HG03460 (cell line): ENCODE data around the gene WWP2.
"Not testable (repeated sequence)": the region's sequence is repeated elsewhere in the genome, so short reads cannot be mapped to it uniquely, and the experiment has no call there.

ENCODE experiments used
- ATAC-seq: cut with Tn5 transposase; IDR thresholded peaks from one replicate; pipeline ENCODE4 v1.9.1; 2021; ENCODE audit not compliant: unreplicated experiment

Gene WWP2

GRCh38 chr16:69793526-69793925 is 31.4 kb downstream of the WWP2 start:
- ATAC-seq, result no peak

- ATAC-seq, result no peak
Observed at GRCh38 chr16:69794486-69794885, 32.4 kb downstream of the WWP2 start.

GRCh38 chr16:69796285-69797118 is 34.4 kb downstream of the WWP2 start:
- ATAC-seq, result no peak

GRCh38 chr16:69798466-69798865 is 36.3 kb downstream of the WWP2 start:
- ATAC-seq, result no peak

- no peak for ATAC-seq
Observed at GRCh38 chr16:69799611-69800031, 37.5 kb downstream of the WWP2 start.

- ATAC-seq, result no peak
Observed at GRCh38 chr16:69804297-69804696, 42.2 kb downstream of the WWP2 start.

- ATAC-seq, result not testable (repeated sequence)
Observed at GRCh38 chr16:69806776-69807175, 44.6 kb downstream of the WWP2 start.

GRCh38 chr16:69812688-69813014 is 50.5 kb downstream of the WWP2 start:
- ATAC-seq, result no peak

GRCh38 chr16:69814078-69814477 is 51.9 kb downstream of the WWP2 start:
- no peak for ATAC-seq

- no peak for ATAC-seq
Observed at GRCh38 chr16:69814561-69814960, 52.4 kb downstream of the WWP2 start.

- not testable (repeated sequence) for ATAC-seq
Observed at GRCh38 chr16:69815216-69815883, 53.2 kb downstream of the WWP2 start.

- no peak for ATAC-seq
Observed at GRCh38 chr16:69816996-69817395, 54.9 kb downstream of the WWP2 start.

GRCh38 chr16:69818891-69819545 is 56.9 kb downstream of the WWP2 start:
- ATAC-seq, result no peak

- no peak for ATAC-seq
Observed at GRCh38 chr16:69820926-69821541, 58.9 kb downstream of the WWP2 start.

- ATAC-seq, result no peak
Observed at GRCh38 chr16:69821844-69822173, 59.7 kb downstream of the WWP2 start.

GRCh38 chr16:69822174-69822935 is 60.2 kb downstream of the WWP2 start:
- ATAC-seq, result no peak

GRCh38 chr16:69823831-69824563 is 61.9 kb downstream of the WWP2 start:
- peak; percentile 96 for ATAC-seq

GRCh38 chr16:69824564-69825142 is 62.5 kb downstream of the WWP2 start:
- ATAC-seq, result not testable (repeated sequence)

GRCh38 chr16:69827524-69827923 is 65.4 kb downstream of the WWP2 start:
- no peak for ATAC-seq

GRCh38 chr16:69829338-69829737 is 67.2 kb downstream of the WWP2 start:
- ATAC-seq, result no peak
